Epithelial cell of esophagus (primary cell): Measurements from ENCODE around the gene CSKMT.

Source experiments
- DNase-seq: peaks from one replicate; pipeline ENCODE4 v3.0.0; 2010; ENCODE audit warnings: low read depth
- H3K4me3 ChIP-seq: 2 replicates; pipeline ENCODE4 v1.5.1; 2011; ENCODE audit warnings: mild to moderate bottlenecking, low read length, control low read depth
- TF ChIP-seq, protein P1 (sequence below): IDR thresholded peaks from 2 replicates; pipeline ENCODE4 v1.5.1; 2011; ENCODE audit warnings: low read depth, mild to moderate bottlenecking, low read length, control low read depth, inconsistent platforms; ENCODE audit not compliant: insufficient read depth; ENCODE audit errors: missing control alignments

Gene CSKMT

DNA sequence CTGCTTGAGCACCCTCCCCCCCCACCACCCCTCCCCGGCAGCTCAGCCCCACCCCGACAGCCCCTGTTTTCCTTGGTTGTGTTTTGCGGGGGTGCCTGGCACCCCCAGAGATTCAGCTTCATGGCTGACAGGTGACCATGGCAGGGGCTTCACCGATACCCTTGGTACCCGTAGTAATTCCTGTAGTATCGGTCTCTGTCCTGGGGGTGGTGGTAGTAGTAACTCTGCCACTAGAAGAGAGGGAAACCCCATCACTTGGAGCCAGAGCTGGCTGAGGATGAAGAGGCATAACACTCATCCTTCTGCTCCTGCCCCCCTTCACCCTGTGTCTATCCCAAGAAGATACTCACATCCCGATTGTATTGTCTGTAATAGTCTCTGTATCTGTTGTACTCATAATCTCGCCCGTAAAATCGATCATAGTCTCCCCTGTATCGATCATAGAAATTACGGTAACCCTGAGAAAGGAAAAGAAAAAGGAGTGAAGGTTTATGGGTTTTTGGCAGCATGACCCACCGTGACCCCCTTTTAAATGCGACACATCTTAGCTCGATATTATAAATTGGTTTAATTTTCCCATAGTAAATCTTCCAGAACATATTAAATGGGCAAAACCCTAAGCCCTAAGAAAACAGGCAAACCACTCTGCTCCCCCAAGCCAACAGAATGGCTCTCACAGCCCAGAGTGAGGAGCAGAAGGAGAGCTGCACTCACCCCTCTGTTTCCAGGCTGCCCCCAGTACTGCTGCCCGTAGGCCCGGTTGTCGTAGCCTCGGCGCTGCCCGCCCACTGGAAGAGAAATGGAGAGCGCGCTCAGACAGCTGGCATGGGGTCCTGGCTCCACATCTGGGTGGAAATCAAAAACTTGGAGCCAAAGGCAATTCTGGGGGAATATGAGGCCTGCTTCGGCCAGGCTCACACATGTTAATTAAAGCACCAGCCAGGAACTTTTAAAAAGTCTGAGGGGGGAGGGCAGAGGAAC lies 50.3 kb downstream of the CSKMT start:
- TF ChIP-seq, protein P1, sequence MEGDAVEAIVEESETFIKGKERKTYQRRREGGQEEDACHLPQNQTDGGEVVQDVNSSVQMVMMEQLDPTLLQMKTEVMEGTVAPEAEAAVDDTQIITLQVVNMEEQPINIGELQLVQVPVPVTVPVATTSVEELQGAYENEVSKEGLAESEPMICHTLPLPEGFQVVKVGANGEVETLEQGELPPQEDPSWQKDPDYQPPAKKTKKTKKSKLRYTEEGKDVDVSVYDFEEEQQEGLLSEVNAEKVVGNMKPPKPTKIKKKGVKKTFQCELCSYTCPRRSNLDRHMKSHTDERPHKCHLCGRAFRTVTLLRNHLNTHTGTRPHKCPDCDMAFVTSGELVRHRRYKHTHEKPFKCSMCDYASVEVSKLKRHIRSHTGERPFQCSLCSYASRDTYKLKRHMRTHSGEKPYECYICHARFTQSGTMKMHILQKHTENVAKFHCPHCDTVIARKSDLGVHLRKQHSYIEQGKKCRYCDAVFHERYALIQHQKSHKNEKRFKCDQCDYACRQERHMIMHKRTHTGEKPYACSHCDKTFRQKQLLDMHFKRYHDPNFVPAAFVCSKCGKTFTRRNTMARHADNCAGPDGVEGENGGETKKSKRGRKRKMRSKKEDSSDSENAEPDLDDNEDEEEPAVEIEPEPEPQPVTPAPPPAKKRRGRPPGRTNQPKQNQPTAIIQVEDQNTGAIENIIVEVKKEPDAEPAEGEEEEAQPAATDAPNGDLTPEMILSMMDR: no peak
- no peak overlapping the region for H3K4me3 ChIP-seq
- no peak for DNase-seq

DNA sequence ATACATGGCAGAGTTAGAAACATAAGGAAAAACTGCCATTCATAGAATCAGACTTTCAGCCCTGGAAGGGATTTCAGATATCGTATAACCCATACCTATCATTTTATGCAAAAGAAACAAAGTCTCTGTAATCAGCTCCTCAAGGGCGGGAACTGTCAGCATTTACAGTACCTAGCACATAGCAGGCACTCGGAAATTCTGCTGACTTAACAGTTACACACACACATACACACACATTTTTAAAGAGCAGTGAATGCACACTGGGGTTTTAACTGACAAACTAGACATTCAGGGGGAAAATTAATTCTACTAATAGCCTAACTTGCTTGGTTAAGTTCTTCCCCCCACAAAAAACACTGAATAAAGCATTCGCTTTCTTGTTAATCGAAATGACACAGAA lies 51.1 kb downstream of the CSKMT start:
- TF ChIP-seq, protein P1: no peak
- no peak for DNase-seq
- no peak overlapping the region for H3K4me3 ChIP-seq

DNA sequence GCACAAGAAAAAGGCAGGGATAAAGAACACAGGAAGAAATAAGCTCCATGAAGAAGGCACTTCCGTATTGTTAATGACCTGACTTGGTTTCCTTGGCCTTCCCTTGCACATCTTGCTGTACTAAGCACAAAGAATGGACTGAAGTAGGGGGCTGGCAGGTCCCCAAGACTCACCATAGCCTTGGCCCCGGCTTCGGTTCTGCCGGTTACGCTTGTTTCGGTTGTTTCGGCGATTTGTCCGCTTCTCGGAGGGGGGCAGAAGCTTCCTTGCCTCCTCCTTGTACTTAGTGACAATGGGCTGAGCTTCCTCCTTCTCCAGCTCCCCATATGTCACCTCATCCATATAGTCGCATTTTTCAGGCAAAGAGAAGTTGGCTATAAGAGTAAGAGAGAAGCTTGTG lies 51.7 kb downstream of the CSKMT start:
- TF ChIP-seq, protein P1: no peak
- no peak overlapping the region for H3K4me3 ChIP-seq
- no peak for DNase-seq
